ENCODE data around the gene TXNRD2. TPM values are rescaled to one million over a fixed set of nuclear protein-coding genes. Genes with fewer than 3 reads are reported as not detected.
"Not testable (repeated sequence)": the region's sequence is repeated elsewhere in the genome, so short reads cannot be mapped to it uniquely, and the experiment has no call there.

TXNRD2 gene
- polyA plus RNA-seq, 1 donor from 2014 or later, result 17.3 TPM

DNA sequence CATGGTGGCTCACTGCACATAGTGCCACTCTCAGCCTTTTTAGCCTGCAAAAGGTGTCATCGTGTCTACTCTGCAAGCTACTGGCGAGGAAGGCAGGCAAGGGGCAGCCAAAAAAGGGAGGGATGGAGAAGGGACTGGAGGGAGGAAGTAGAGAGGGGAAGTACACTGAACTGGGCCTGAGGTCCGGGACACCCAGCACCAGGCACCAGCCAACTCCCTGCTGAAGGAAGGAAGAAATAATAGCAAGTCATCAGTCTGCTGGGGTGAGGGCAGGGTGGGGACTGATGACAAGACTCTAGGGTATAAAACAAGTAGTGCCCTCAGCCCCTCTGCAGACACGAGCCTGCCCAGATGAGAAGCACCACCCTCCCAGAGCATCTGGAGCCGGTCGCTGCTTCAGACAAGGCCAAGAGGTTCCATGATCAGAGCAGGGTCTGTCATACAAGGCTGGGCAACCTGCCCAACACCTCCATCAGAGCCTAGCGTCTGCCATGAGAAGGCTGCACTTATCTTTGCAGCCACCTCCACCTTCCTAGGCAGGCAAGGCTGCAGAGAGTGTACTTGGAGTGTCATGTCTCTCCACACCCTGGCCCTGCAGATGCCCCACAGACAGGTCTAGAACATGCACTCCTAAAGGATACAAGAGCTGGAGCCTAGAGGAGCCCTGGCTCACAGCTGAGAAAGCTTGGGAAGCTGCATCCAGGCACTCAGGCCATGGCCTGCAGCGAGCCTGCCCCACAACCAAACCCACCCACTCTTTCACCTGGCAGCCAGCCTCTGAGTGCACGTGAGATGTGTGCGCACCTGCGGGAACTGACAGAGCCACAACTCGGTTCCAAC lies 9.0 kb downstream of the TXNRD2 start:
- H3K36me3 Mint-ChIP-seq, result peaks cover 13% of the 10 kb centered on the region
- peaks cover 0 to 2% (median 0%) of the 10 kb centered on the region in 3 donors for H3K4me1 Mint-ChIP-seq
- H3K27ac Mint-ChIP-seq, result no peak overlapping the region
- H3K27me3 Mint-ChIP-seq, result no peaks in the 10 kb centered on the region
- H3K9me3 Mint-ChIP-seq, result peaks cover 2 to 20% (median 3%) of the 10 kb centered on the region in 3 donors
- no peak overlapping the region for H3K4me3 Mint-ChIP-seq

DNA sequence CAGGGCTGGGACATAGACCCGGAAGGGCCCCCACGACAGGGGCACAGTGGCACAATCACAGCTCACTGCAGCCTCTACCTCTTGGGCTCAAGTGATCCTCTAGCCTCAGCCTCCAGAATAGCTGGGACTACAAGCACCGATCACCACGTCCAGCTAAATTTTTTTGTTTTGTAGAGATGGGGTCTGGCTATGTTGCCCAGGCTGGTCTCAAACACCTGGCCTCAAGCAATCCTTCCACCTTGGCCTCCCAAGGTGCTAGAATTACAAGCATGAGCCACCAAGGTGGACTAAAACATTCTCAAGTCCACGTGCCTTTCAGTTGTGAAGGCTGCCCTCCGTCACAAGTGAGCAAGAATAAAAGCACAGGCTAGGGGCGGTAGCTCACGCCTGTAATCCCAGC lies 10.1 kb downstream of the TXNRD2 start:
- H3K27ac Mint-ChIP-seq, result no peak overlapping the region
- peaks cover 0 to 2% (median 0%) of the 10 kb centered on the region in 3 donors for H3K4me1 Mint-ChIP-seq
- no peaks in the 10 kb centered on the region for H3K27me3 Mint-ChIP-seq
- no peak overlapping the region for H3K4me3 Mint-ChIP-seq
- peaks cover under 1 to 17% (median 2%) of the 10 kb centered on the region in 3 donors for H3K9me3 Mint-ChIP-seq
- H3K36me3 Mint-ChIP-seq, result peaks cover 9% of the 10 kb centered on the region

DNA sequence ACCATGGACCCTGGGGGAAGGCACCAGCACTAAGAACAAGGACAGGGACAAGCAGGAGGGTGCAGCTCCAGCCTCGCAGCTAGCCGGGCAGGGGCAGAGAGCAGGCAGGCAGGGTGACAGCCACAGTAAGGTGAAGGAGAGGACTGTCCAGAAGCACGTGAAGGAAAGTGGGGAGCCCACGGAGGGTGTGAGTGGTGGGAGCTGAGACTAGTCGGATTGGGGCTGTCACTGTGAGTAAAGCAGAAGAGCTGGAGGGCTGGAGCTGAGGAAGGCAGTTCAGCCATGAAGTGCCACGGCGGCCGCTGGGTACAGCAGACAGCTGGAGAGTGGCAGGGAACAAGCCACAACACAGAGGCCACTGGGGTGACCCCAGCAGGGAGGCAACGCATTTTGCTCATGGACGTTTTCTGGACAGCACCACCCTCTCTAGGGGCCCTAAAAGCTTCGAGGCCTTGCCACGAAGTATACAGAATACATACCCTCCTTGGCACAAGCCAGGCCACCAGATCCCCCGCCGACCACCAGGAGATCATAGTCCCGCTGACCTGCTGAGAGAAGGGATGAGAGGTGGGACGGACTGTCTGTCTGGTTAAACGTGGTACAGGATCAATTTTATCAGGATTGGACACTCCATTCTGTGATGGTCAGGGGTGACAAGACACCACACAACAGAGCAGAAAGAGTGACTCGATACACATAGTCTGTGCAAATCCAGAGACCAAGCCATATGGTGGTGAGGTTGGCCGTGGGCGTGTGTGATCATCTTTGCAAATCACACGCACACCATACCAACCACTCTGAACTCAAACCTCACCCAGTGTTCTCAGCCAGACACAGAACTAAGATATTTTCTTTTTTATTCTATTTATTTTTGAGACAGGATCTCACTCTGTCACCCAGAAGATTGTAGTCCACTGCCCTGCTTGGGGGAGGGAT lies 10.8 kb downstream of the TXNRD2 start:
- Mint-ChIP-seq H3K4me3 (no peak overlapping the region), H3K4me1 (no peaks in the 10 kb centered on the region)

DNA sequence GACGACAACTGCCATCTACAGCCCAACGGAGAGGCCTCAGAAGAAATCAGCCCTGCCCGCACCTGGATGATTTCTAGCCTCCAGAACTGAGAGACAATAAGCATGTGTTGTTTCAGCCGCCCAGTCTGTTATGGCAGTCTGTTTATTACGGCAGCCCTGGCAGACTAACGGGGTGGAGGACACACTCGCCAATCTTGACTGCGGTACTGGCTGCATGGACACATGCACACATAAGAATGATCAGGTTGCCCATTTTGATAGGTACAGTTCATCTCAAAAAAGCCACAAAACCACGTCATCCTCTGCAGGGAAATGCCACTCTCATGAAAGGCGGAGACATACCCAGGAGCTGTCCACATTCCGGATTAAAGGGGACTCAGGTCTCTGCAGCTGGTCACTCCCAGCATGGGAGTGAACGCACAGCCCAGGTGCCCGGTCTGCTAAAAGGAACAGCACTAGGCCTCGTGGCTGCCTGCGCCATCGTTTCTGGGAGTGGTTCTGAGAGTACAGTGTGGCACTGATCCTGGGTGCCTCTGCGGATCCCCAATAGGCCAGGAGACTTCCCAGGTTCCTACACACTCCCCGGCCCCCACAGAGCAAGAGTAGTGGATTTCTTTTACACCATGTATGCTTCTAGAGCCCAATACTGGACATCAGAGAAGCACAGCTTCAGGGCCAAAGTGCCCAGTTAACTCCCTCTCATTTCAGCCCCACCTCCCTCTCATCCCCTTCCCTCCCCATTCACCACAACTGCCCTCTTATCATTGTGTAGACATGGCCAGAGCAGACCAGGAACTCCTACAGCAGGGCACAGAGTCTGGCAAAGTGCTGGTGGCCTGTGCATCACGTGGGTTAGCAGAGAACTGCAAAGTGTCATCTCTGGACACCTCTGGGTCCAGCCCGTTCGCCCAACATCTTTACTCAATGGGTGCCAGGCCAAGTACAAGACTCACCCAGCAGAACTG lies 11.8 kb downstream of the TXNRD2 start:
- Mint-ChIP-seq H3K36me3 (peaks cover 5% of the 10 kb centered on the region), H3K4me1 (no peaks in the 10 kb centered on the region), H3K27ac (peak overlapping the region in 2 of 3 donors; percentile 31 to 86), H3K27me3 (no peaks in the 10 kb centered on the region), H3K9me3 (peaks cover 0 to under 1% (median 0%) of the 10 kb centered on the region in 3 donors), H3K4me3 (no peak overlapping the region)

More for the DNA sequence above, 10.8 kb downstream of the TXNRD2 start:
- Mint-ChIP-seq H3K27ac (peak overlapping the region in 1 of 3 donors; percentile 86), H3K9me3 (peaks cover 0 to 10% (median 2%) of the 10 kb centered on the region in 3 donors), H3K36me3 (peaks cover 6% of the 10 kb centered on the region), H3K27me3 (no peaks in the 10 kb centered on the region)

DNA sequence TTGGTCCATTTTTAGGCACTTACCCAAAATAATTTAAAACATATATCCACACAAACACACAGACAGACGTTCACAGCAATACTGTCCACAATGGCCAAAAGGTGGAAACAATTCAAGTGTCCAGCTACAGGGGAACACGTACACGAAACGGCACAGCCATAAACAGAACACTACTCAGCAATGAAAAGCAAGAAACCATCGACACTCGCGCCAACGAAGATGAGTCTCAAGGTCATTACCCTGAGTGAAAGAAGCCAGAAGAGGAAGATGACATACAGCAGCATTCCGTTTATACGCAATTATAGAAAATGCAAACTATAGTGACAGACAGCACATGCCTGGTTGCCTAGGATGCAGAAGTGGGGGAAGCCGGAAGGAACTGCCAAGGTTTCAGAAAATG lies 13.4 kb downstream of the TXNRD2 start:
- no peaks in the 10 kb centered on the region for H3K4me1 Mint-ChIP-seq
- peaks cover 8% of the 10 kb centered on the region for H3K36me3 Mint-ChIP-seq
- H3K4me3 Mint-ChIP-seq, result no peak overlapping the region
- no peaks in the 10 kb centered on the region for H3K27me3 Mint-ChIP-seq
- no peak overlapping the region for H3K27ac Mint-ChIP-seq
- H3K9me3 Mint-ChIP-seq, result no peaks in the 10 kb centered on the region

DNA sequence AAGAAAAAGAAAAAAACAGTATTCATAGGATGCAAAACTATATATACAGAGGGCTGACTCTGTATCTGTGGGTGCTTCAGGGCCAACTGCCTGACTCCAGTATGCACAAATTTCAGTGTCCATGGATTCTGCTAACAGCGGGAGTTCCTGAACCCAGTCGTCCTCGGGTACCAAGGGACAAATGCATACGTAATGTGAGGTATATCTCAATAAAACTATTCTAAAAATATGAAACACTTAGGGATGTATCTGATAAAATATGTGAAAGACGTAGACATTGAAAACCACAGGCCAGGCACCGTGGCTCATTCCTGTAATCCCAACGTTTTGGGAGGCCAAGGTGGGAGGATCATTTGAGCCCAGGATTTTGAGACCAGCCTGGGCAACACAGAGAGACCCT lies 13.9 kb downstream of the TXNRD2 start:
- Mint-ChIP-seq H3K27ac (no peak overlapping the region), H3K27me3 (no peaks in the 10 kb centered on the region), H3K9me3 (no peaks in the 10 kb centered on the region), H3K4me3 (no peak overlapping the region), H3K4me1 (no peaks in the 10 kb centered on the region), H3K36me3 (peaks cover 8% of the 10 kb centered on the region)

DNA sequence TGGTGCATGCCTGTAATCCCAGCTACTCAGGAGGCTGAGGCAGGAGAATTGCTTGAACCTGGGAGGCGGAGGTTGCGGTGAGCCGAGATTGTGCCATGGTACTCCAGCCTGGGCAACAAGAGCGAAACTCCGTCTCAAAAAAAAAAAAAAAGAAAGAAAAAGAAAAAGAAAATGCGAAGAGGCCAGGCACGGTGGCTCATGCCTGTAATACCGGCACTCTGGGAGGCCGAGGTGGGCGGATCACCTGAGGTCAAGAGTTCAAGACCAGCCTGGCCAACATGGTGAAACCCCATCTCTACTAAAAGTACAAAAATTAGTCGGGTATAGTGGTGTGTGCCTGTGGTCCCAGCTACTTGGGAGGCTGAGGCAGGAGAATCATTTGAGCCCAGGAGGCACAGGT lies 15.6 kb downstream of the TXNRD2 start:
- H3K4me3 Mint-ChIP-seq, H3K27me3 Mint-ChIP-seq, H3K9me3 Mint-ChIP-seq, H3K36me3 Mint-ChIP-seq, H3K27ac Mint-ChIP-seq, H3K4me1 Mint-ChIP-seq: not testable (repeated sequence)

DNA sequence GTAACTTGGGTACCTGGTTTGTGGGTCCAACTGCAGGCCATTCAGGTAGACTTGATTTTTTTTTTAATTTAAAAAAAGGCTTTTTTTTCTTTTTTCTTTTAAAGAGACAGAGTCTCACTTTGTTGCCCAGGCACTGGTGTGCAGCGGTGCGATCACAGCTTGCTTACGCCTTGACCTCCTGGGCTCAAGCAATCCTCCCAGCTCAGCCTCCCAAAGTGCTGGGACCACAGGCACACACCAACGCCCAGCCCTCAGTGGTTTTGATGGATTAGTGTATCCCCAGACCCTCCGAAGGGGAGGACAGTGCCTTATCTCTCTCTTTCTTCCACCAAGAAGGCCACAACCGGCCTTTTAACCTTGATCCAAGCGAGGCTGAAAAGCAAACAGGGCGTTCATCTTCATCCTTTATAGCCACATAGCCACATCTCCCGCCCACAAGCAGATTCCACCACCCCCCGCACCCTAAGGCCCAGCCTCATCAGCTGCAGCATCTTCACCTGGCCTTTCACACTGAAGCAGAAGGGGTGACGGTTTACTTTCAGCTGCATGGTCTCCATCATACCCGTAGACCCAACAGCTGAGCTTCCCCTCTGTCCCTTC lies 17.6 kb downstream of the TXNRD2 start:
- peaks cover 0 to 2% (median 0%) of the 10 kb centered on the region in 3 donors for H3K4me1 Mint-ChIP-seq
- no peaks in the 10 kb centered on the region for H3K9me3 Mint-ChIP-seq
- no peak overlapping the region for H3K27ac Mint-ChIP-seq
- no peaks in the 10 kb centered on the region for H3K27me3 Mint-ChIP-seq
- H3K4me3 Mint-ChIP-seq, result no peak overlapping the region
- peaks cover 6% of the 10 kb centered on the region for H3K36me3 Mint-ChIP-seq

DNA sequence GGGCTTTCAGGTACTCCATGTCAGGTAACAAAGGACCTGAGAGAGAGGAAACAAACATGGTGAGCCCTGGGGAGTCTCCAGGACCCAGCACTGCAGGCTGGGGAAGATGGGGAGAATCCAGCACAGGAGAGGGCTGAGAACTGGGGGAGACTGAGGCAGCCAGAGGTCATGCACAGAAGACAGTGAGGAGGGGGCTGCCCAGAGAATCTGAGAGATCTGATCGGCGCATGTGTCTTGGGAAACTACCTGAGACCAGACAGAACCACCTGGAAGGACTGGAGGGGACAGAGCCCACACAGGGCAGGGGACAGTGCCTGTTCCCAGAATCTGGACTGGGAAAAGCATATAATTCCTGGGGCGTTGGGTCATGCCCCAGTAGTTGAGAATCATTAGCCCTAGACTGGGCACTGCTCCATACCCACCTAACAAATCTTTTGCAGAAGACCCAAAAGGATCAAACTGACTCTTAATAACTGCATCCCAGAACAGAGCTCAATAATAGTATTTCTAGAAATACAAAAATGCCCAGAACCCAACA lies 20.0 kb downstream of the TXNRD2 start:
- Mint-ChIP-seq H3K4me1 (peaks cover 0 to 2% (median 0%) of the 10 kb centered on the region in 3 donors), H3K4me3 (peak overlapping the region in 1 of 4 donors; percentile 60), H3K27ac (no peak overlapping the region), H3K36me3 (peaks cover 8% of the 10 kb centered on the region), H3K9me3 (no peaks in the 10 kb centered on the region), H3K27me3 (no peaks in the 10 kb centered on the region)

DNA sequence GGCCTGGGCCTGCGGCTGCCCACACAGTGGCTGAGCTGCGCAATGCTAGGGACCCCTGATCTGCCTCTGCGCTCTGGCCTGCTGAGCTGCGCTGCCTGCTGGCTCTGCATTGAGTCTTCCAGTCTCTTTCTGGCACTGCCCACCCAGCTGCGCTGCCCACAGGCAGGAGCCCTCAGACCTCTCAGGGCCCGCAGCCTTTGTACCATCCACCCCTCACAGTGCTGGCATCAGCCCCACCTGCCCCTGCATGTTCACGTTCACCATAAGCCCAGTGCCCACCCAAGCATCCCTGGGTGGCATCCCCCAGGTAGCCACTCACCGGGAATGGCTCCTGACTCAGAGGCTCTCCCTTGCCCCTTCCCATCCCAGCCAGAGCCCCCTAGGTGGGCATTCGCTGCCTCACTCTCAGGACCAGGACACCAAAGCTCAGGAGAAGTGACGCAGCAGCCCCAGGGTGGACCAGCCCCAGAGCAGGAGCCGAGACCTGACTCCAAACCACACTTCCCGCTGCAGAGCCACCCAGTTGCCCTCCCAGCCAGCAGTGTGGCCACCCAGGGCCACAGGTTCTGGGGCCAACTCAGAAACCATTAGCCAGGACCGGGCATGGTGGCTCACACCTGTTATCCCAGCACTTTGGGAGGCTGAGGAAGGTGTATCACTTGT lies 21.8 kb downstream of the TXNRD2 start:
- peaks cover 0 to 2% (median 0%) of the 10 kb centered on the region in 3 donors for H3K4me1 Mint-ChIP-seq
- no peak overlapping the region for H3K27ac Mint-ChIP-seq
- no peak overlapping the region for H3K4me3 Mint-ChIP-seq
- H3K36me3 Mint-ChIP-seq, result peaks cover 6% of the 10 kb centered on the region
- no peaks in the 10 kb centered on the region for H3K9me3 Mint-ChIP-seq
- no peaks in the 10 kb centered on the region for H3K27me3 Mint-ChIP-seq

DNA sequence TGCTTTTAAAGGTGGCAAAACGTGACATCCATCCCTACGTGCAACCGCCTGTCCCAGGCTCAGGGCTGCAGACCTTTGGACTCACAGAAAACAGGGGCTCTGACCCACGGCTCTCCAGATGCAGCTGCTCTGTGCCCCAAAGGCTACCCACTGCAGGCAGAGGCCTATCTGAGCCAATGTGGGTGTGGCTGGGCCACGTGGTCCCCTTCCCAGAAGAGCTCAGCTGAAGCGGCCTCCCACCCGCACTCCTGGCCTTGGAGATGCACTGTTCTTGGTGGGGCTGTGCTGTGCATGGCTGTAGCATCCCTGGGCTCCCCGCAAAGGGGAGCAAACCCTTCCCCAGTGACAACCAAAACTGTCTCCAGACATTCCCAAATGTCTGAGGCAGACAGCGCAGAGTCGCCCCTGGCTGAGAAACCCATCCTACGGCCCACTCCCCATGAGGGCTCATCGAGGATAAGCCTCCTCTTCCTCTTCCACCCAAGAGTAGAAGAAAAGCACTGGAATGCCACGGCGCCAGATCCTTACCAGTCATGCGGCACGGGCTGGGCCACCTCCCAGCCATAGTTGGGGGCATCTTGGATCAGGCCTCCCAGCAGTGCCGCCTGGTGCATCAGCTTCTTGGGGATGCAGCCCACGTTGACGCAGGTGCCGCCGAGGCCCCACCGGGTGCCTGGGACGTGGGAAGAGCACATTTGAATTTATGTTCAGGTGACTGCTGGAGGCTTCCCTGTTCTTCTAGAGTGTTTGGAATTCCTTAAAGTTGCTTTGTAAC lies 23.1 kb downstream of the TXNRD2 start:
- Mint-ChIP-seq H3K4me3 (no peak overlapping the region), H3K36me3 (peaks cover 10% of the 10 kb centered on the region), H3K4me1 (peaks cover 0 to 2% (median 0%) of the 10 kb centered on the region in 3 donors), H3K27ac (no peak overlapping the region), H3K9me3 (peaks cover 0 to 3% (median 0%) of the 10 kb centered on the region in 3 donors), H3K27me3 (no peaks in the 10 kb centered on the region)

DNA sequence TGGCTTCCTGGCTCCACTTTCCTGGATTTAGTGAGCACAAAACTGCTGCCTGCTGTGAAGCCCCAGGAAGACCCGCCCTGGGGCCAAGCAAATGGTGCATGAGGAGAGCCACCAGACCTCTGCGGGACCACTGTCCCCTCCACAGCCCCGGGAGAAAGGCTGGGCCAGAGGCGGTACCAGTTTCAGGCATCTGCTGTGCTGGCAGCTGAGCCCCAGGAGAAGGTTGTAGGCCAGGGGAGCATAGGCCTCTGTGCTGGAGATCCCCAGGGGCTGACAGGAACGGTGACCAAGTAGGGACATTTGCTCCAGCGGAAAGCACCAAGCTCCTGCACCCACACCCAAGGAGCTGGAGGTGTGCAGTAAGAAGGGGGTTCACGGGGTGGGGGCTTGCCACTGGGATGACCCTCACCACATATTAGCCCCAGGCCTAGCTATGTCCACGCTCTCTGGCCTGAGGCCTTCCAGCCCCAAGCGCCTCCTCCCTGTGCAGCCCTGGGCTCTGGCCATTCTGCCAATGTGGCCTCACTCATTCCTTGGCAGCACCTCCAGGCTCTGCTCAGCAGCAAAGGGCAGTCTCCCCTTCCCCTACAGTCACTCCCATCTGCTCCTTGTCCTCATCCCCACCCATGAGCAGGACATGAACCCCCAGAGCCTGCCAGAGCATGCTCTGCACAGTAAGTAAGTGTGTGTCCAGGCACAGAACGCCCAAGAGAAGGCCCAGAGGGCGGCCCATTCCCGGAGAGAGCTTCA lies 24.1 kb downstream of the TXNRD2 start:
- Mint-ChIP-seq H3K27me3 (no peaks in the 10 kb centered on the region), H3K9me3 (peaks cover 0 to 3% (median 0%) of the 10 kb centered on the region in 3 donors), H3K4me1 (peaks cover 0 to 2% (median 0%) of the 10 kb centered on the region in 3 donors), H3K27ac (no peak overlapping the region), H3K4me3 (no peak overlapping the region), H3K36me3 (peaks cover 12% of the 10 kb centered on the region)
